ENCODE results near the gene ATL2. TPM values are rescaled to one million over a fixed set of nuclear protein-coding genes. Genes with fewer than 3 reads are reported as not detected.

ATL2 gene
- total RNA-seq, 2 donors from 2014 or later = 54.9 to 66.5 TPM

DNA sequence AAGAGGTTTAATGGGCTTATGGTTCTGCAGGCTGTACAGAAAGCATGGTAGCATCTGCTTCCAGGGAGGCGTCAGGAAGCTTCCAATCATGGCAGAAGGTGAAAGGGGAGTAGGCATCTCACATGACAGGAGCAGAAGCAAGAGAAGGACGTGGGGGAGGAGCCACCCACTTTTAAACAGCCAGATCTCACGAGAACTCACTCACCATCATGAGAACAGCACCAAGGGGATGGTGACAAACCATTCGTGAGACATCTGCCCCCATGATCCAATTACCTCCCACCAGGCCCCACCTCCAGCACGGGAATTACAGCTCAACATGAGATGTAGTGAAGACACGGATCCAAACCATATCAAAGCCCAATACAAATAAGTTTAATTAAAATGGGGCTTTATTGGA, 113.8 kb downstream of the ATL2 start:
- Histone ChIP-seq H3K27ac (no peak overlapping the region), H3K4me1 (no peaks in the 10 kb centered on the region), H3K36me3 (no peaks in the 10 kb centered on the region), H3K27me3 (no peaks in the 10 kb centered on the region), H3K4me3 (no peak overlapping the region), H3K9ac (ENCODE audit: low read depth in 2 of 2, low read length in 2 of 2) (no peak overlapping the region), H3K9me3 (no peaks in the 10 kb centered on the region)
- intact Hi-C loops (cut with DNase I) = loop anchor here (10.0 kb wide), 1 partner anchor 148 kb away; no protein-coding TSS in a partner anchor
- TF ChIP-seq, protein P1, sequence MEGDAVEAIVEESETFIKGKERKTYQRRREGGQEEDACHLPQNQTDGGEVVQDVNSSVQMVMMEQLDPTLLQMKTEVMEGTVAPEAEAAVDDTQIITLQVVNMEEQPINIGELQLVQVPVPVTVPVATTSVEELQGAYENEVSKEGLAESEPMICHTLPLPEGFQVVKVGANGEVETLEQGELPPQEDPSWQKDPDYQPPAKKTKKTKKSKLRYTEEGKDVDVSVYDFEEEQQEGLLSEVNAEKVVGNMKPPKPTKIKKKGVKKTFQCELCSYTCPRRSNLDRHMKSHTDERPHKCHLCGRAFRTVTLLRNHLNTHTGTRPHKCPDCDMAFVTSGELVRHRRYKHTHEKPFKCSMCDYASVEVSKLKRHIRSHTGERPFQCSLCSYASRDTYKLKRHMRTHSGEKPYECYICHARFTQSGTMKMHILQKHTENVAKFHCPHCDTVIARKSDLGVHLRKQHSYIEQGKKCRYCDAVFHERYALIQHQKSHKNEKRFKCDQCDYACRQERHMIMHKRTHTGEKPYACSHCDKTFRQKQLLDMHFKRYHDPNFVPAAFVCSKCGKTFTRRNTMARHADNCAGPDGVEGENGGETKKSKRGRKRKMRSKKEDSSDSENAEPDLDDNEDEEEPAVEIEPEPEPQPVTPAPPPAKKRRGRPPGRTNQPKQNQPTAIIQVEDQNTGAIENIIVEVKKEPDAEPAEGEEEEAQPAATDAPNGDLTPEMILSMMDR (IDR thresholded peaks at IDR 0.05) = no peak
- DNase-seq = no peak

DNA sequence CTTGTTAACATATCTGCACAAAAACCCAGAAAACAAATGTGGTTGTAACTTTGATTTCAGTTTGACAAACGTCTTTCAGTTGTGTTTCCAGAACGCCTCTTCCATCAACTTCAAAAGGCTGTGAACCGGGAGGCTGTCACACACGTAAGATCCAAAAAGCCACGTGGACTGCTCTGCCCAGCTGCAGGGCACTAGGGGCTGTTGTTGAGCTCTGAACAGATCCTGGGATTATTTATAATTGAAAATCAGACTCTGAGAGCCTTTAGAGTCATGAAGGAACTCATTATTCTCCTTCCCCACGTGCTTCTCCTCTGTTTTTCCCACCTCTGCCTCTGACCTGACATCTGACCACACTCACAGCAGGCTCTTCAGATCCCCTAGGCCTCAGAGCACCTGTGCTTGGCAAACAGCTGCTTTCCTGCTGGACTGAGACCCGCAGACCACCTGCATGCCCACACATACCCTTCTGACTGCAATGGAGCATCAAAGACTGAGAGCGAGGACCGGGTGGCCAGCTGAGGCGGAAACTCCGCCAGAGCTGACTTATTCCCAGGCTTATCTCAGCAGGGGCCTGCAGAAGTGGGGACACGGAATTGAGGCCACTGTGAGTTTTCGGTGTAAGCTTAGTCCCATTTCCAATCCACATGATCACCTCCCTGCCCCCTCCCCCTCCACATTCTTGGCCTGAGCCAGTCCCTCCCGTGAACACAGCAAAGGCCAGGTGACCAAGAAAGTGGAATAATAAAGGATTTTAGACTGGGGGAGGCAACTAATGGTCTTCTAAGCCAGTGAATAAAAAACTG, 114.8 kb downstream of the ATL2 start:
- Histone ChIP-seq H3K4me1 (no peaks in the 10 kb centered on the region), H3K27ac (no peak overlapping the region), H3K9me3 (no peaks in the 10 kb centered on the region), H3K4me3 (no peak overlapping the region), H3K9ac (ENCODE audit: low read depth in 2 of 2, low read length in 2 of 2) (no peak overlapping the region), H3K27me3 (no peaks in the 10 kb centered on the region), H3K36me3 (no peaks in the 10 kb centered on the region)
- TF ChIP-seq, protein P1 (IDR thresholded peaks at IDR 0.05) = no peak
- no peak for DNase-seq
- intact Hi-C loops (cut with DNase I) = loop anchor here (10.0 kb wide), 1 partner anchor 147 kb away; no protein-coding TSS in a partner anchor

DNA sequence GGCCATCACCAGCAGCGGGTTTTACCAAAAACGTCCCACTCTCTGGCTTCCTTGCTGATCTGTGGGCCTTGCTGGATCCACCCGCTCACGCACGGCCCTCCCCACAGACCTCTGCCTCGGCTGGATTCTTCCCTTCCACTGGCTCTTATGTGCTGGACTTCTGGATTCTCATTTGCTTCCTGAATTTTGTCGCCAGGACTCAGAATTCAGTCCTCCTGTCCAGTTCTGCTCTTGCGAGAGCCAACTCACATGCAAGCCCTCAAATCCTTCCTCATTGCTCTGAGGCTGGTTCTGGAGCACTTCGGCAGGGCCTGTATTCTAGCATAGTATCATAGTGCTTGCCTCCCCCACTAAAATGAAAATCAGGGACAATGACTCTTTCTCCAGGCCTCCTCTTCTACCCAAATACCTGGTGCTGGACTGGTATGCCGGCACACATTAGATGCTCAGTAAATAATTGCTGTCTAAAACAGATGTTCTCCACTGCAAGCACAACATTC, 115.5 kb downstream of the ATL2 start:
- H3K4me1 ChIP-seq = no peaks in the 10 kb centered on the region
- no peak overlapping the region for H3K27ac ChIP-seq
- no peaks in the 10 kb centered on the region for H3K27me3 ChIP-seq
- intact Hi-C loops (cut with DNase I) = loop anchor here (10.0 kb wide), 1 partner anchor 147 kb away; no protein-coding TSS in a partner anchor
- DNase-seq = no peak
- TF ChIP-seq, protein P1 (IDR thresholded peaks at IDR 0.05) = no peak
- H3K9me3 ChIP-seq = no peaks in the 10 kb centered on the region
- no peaks in the 10 kb centered on the region for H3K36me3 ChIP-seq
- H3K4me3 ChIP-seq = no peak overlapping the region
- no peak overlapping the region for H3K9ac ChIP-seq (ENCODE audit: low read depth in 2 of 2, low read length in 2 of 2)

DNA sequence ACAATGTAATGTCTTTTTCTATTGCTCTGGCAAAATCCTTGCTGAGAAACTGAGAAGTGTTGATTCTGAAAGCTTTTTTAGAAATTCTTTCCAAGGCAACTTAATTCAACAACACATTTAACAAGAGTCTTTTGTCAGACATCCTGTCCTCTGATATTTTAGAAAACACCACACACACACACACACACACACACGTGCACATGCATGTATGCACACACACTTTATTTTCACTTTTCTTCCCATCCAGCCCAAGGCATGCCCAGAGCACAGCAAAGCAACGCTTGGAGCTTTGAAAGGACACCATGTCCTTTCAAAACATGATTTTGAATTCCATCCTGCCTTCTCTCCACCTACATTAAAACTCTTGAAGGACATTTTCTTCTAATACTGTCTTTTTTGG, 116.1 kb downstream of the ATL2 start:
- no peak overlapping the region for H3K27ac ChIP-seq
- no peak overlapping the region for H3K9ac ChIP-seq (ENCODE audit: low read depth in 2 of 2, low read length in 2 of 2)
- no peak overlapping the region for H3K4me3 ChIP-seq
- H3K9me3 ChIP-seq = no peaks in the 10 kb centered on the region
- no peaks in the 10 kb centered on the region for H3K4me1 ChIP-seq
- DNase-seq = no peak
- TF ChIP-seq, protein P1 (IDR thresholded peaks at IDR 0.05) = no peak
- intact Hi-C loops (cut with DNase I) = loop anchor here (10.0 kb wide), 1 partner anchor 146 kb away; no protein-coding TSS in a partner anchor
- H3K27me3 ChIP-seq = no peaks in the 10 kb centered on the region
- no peaks in the 10 kb centered on the region for H3K36me3 ChIP-seq

DNA sequence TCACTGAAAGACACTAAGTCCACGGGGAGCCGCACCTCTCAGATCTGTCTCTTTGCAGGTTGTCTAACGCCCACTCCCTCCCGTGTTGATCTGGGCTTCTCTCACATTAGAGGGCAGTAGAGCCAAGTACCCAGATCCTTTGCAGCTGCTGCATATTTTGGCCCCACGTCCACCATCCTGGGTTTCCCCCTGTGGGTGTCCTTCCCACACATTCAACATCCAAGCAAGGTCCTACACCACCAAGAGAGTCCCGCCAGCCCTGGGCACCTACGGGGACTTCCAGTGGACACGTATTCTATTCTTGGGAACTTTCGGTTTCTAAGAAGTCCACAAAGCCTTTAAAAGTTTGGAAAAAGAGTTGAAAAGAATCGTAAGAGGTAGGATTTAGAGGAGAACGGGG, 116.6 kb downstream of the ATL2 start:
- no peaks in the 10 kb centered on the region for H3K27me3 ChIP-seq
- intact Hi-C loops (cut with DNase I) = loop anchor here (10.0 kb wide), 1 partner anchor 146 kb away; no protein-coding TSS in a partner anchor
- no peak overlapping the region for H3K27ac ChIP-seq
- no peak overlapping the region for H3K9ac ChIP-seq (ENCODE audit: low read depth in 2 of 2, low read length in 2 of 2)
- no peaks in the 10 kb centered on the region for H3K9me3 ChIP-seq
- H3K4me3 ChIP-seq = no peak overlapping the region
- no peaks in the 10 kb centered on the region for H3K4me1 ChIP-seq
- TF ChIP-seq, protein P1 (IDR thresholded peaks at IDR 0.05) = no peak
- DNase-seq = no peak
- no peaks in the 10 kb centered on the region for H3K36me3 ChIP-seq
